ENCODE measurements around the gene VPS35L. TPM values are rescaled to one million over a fixed set of nuclear protein-coding genes. Genes with fewer than 3 reads are reported as not detected.

The VPS35L gene
- total and polyA plus RNA-seq, 2 donors (not counting 1 experiment from before 2014, with no cell fraction given): 17.5 to 62.1 TPM

DNA sequence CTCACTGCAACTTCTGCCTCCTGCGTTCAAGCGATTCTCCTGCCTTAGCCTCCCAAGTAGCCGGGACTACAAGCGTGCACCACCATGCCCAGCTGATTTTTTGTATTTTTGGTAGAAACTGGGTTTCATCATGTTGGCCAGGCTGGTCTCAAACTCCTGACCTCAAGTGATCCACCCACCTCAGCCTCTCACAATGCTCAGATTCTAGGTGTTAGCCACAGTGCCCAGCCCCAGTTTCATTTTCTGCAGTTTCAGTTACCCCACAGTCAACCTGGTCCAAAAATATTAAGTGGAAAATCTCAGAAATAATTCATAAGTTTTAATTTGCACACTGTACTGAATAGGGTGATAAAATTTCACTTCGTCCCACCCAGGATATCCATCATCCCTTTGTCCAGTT lies 133.8 kb downstream of the VPS35L start:
- no peaks in the 10 kb centered on the region for H3K4me1 Mint-ChIP-seq
- TF ChIP-seq EZH2 (IDR thresholded peaks at IDR 0.05; ENCODE audit: borderline replicate concordance, insufficient read depth, low read depth, low read length, poor library complexity, severe bottlenecking): no peak
- TF ChIP-seq, protein P1, sequence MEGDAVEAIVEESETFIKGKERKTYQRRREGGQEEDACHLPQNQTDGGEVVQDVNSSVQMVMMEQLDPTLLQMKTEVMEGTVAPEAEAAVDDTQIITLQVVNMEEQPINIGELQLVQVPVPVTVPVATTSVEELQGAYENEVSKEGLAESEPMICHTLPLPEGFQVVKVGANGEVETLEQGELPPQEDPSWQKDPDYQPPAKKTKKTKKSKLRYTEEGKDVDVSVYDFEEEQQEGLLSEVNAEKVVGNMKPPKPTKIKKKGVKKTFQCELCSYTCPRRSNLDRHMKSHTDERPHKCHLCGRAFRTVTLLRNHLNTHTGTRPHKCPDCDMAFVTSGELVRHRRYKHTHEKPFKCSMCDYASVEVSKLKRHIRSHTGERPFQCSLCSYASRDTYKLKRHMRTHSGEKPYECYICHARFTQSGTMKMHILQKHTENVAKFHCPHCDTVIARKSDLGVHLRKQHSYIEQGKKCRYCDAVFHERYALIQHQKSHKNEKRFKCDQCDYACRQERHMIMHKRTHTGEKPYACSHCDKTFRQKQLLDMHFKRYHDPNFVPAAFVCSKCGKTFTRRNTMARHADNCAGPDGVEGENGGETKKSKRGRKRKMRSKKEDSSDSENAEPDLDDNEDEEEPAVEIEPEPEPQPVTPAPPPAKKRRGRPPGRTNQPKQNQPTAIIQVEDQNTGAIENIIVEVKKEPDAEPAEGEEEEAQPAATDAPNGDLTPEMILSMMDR (IDR thresholded peaks at IDR 0.05): no peak
- intact Hi-C loops (cut with micrococcal nuclease): no loop called here
- Histone ChIP-seq H4K20me1 (ENCODE audit: control insufficient read depth, insufficient read depth, low read length, poor library complexity, severe bottlenecking) (no peaks in the 10 kb centered on the region), H3K27ac (ENCODE audit: low read length in 2 of 2) (no peak overlapping the region), H3K27me3 (replicated peaks in 1 of 4; ENCODE audit: control extremely low read depth in 1 of 4, control insufficient read depth in 3 of 4, insufficient read depth in 4 of 4, low read length in 3 of 4) (no peaks in the 10 kb centered on the region), H3K4me2 (replicated peaks; ENCODE audit: low read depth, low read length, poor library complexity, severe bottlenecking) (no peak overlapping the region), H3K9me3 (ENCODE audit: control extremely low read depth in 1 of 3, control insufficient read depth in 2 of 3, insufficient read depth in 1 of 3, low read length in 2 of 3) (peaks cover 0 to 8% (median 5%) of the 10 kb centered on the region in 3 donors), H3K4me1 (ENCODE audit: control insufficient read depth in 2 of 2, insufficient read depth in 2 of 2, low read length in 2 of 2) (no peaks in the 10 kb centered on the region), H3K36me3 (replicated peaks in 1 of 2; ENCODE audit: control extremely low read depth in 1 of 2, control insufficient read depth in 1 of 2, extremely low read depth in 1 of 2, insufficient read depth in 2 of 2, low read length in 1 of 2) (peaks cover 0 to 48% of the 10 kb centered on the region in 2 experiments), H3K4me3 (ENCODE audit: control extremely low read depth in 1 of 5, extremely low read depth in 1 of 5, insufficient read depth in 1 of 5, low read depth in 2 of 5, low read length in 4 of 5) (no peak overlapping the region), H3K9ac (ENCODE audit: low read length) (no peak overlapping the region), H2AFZ (ENCODE audit: insufficient read depth, low read depth, low read length, poor library complexity, severe bottlenecking) (no peak overlapping the region), H3K79me2 (ENCODE audit: control insufficient read depth, insufficient read depth, low read length) (no peaks in the 10 kb centered on the region)
- no peak for DNase-seq
- no peak for ATAC-seq (ENCODE audit: low read depth)
- no peaks in the 10 kb centered on the region for H3K27me3 Mint-ChIP-seq
- POLR2A ChIA-PET: no interaction called here
- peaks cover 7% of the 10 kb centered on the region for H3K9me3 Mint-ChIP-seq (ENCODE audit: insufficient read depth)
- WGBS (ENCODE audit: insufficient coverage): 100% methylated on average over 2 of the region's 5 CpGs
- no peak overlapping the region for H3K4me3 Mint-ChIP-seq
- H3K27ac Mint-ChIP-seq: no peak overlapping the region
- CTCF ChIA-PET: no interaction called here

DNA sequence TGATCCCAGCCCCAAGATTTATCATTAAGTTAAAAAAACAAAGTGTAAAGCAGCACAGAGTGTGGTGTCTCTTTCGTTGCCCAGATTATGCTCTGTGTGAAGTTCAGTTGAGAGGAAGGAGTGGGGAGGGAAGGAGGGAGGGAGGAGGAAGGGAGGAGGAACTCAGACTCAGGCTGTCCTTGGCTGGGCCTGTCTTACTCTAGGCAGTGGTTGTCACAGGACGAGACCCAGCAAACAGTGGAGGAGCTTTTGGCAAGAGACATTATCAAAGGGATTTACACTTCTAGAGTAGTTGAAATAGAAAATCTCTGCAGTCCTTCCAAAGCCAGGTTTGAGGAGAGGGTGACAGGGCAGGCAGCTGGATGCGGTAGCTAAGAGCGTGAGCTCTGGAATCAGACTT lies 134.7 kb downstream of the VPS35L start:
- intact Hi-C loops (cut with micrococcal nuclease): no loop called here
- Histone ChIP-seq H3K9me3 (ENCODE audit: control extremely low read depth in 1 of 3, control insufficient read depth in 2 of 3, insufficient read depth in 1 of 3, low read length in 2 of 3) (peaks cover 0 to 4% (median 0%) of the 10 kb centered on the region in 3 donors), H3K4me1 (ENCODE audit: control insufficient read depth in 2 of 2, insufficient read depth in 2 of 2, low read length in 2 of 2) (no peaks in the 10 kb centered on the region), H3K36me3 (replicated peaks in 1 of 2; ENCODE audit: control extremely low read depth in 1 of 2, control insufficient read depth in 1 of 2, extremely low read depth in 1 of 2, insufficient read depth in 2 of 2, low read length in 1 of 2) (peaks cover 0 to 42% of the 10 kb centered on the region in 2 experiments), H3K27ac (ENCODE audit: low read length in 2 of 2) (no peak overlapping the region), H2AFZ (ENCODE audit: insufficient read depth, low read depth, low read length, poor library complexity, severe bottlenecking) (no peak overlapping the region), H3K9ac (ENCODE audit: low read length) (no peak overlapping the region), H3K27me3 (replicated peaks in 1 of 4; ENCODE audit: control extremely low read depth in 1 of 4, control insufficient read depth in 3 of 4, insufficient read depth in 4 of 4, low read length in 3 of 4) (no peaks in the 10 kb centered on the region), H3K79me2 (ENCODE audit: control insufficient read depth, insufficient read depth, low read length) (no peaks in the 10 kb centered on the region), H3K4me3 (ENCODE audit: control extremely low read depth in 1 of 5, extremely low read depth in 1 of 5, insufficient read depth in 1 of 5, low read depth in 2 of 5, low read length in 4 of 5) (no peak overlapping the region), H3K4me2 (replicated peaks; ENCODE audit: low read depth, low read length, poor library complexity, severe bottlenecking) (no peak overlapping the region), H4K20me1 (ENCODE audit: control insufficient read depth, insufficient read depth, low read length, poor library complexity, severe bottlenecking) (no peaks in the 10 kb centered on the region)
- Mint-ChIP-seq H3K27ac (no peak overlapping the region), H3K4me1 (no peaks in the 10 kb centered on the region), H3K27me3 (no peaks in the 10 kb centered on the region), H3K4me3 (no peak overlapping the region), H3K9me3 (ENCODE audit: insufficient read depth) (peaks cover 3% of the 10 kb centered on the region)
- 77% methylated on average over 1 of the region's 4 CpGs for WGBS (ENCODE audit: insufficient coverage)
- TF ChIP-seq EZH2 (IDR thresholded peaks at IDR 0.05; ENCODE audit: borderline replicate concordance, insufficient read depth, low read depth, low read length, poor library complexity, severe bottlenecking): no peak
- TF ChIP-seq, protein P1 (IDR thresholded peaks at IDR 0.05): no peak
- DNase-seq: no peak
- no peak for ATAC-seq (ENCODE audit: low read depth)
- CTCF ChIA-PET: no interaction called here
- POLR2A ChIA-PET: no interaction called here
